Measurements from ENCODE around the gene LRRC49. TPM values are rescaled to one million over a fixed set of nuclear protein-coding genes. Genes with fewer than 3 reads are reported as not detected.

LRRC49 gene
- total and polyA plus RNA-seq, 2 experiments from 2014 or later, result 8.5 to 14.6 TPM

DNA sequence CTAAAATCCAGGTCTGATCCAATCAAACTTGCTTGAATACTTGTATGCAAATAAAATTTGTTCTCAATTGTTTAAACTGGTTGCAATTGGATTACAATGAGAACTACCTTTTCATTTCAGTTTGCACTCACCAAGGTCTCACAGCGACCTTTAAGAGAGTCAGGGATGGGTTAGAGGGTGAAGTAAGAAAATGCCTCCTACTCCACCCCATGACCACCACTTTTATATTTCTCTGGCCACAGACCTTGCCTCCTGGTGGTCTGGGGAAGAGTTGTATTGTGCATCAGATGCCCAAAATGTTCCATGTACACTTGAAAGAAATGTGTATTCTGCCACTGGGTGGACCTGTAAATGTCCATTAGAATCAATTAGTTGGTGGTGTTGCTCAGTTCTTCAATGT is 206.3 kb downstream of the LRRC49 start:
- TF ChIP-seq ZNF114 (CRISPR knock-in tag; IDR thresholded peaks at IDR 0.05) (no peak), EZH2 (IDR thresholded peaks at IDR 0.05; ENCODE audit: low read depth, unreplicated experiment) (no peak), EZH2phosphoT487 (IDR thresholded peaks at IDR 0.05; ENCODE audit: unreplicated experiment) (no peak), STAT1 (IDR thresholded peaks at IDR 0.05; ENCODE audit: unreplicated experiment) (no peak), ZNF331 (CRISPR knock-in tag; IDR thresholded peaks at IDR 0.05; ENCODE audit: low read depth) (no peak), NANOG (IDR thresholded peaks at IDR 0.05; ENCODE audit: borderline replicate concordance) (no peak), REST (IDR thresholded peaks at IDR 0.05; ENCODE audit: unreplicated experiment) (no peak), JUNB (IDR thresholded peaks at IDR 0.05; ENCODE audit: unreplicated experiment) (no peak)
- TF ChIP-seq, protein P1, sequence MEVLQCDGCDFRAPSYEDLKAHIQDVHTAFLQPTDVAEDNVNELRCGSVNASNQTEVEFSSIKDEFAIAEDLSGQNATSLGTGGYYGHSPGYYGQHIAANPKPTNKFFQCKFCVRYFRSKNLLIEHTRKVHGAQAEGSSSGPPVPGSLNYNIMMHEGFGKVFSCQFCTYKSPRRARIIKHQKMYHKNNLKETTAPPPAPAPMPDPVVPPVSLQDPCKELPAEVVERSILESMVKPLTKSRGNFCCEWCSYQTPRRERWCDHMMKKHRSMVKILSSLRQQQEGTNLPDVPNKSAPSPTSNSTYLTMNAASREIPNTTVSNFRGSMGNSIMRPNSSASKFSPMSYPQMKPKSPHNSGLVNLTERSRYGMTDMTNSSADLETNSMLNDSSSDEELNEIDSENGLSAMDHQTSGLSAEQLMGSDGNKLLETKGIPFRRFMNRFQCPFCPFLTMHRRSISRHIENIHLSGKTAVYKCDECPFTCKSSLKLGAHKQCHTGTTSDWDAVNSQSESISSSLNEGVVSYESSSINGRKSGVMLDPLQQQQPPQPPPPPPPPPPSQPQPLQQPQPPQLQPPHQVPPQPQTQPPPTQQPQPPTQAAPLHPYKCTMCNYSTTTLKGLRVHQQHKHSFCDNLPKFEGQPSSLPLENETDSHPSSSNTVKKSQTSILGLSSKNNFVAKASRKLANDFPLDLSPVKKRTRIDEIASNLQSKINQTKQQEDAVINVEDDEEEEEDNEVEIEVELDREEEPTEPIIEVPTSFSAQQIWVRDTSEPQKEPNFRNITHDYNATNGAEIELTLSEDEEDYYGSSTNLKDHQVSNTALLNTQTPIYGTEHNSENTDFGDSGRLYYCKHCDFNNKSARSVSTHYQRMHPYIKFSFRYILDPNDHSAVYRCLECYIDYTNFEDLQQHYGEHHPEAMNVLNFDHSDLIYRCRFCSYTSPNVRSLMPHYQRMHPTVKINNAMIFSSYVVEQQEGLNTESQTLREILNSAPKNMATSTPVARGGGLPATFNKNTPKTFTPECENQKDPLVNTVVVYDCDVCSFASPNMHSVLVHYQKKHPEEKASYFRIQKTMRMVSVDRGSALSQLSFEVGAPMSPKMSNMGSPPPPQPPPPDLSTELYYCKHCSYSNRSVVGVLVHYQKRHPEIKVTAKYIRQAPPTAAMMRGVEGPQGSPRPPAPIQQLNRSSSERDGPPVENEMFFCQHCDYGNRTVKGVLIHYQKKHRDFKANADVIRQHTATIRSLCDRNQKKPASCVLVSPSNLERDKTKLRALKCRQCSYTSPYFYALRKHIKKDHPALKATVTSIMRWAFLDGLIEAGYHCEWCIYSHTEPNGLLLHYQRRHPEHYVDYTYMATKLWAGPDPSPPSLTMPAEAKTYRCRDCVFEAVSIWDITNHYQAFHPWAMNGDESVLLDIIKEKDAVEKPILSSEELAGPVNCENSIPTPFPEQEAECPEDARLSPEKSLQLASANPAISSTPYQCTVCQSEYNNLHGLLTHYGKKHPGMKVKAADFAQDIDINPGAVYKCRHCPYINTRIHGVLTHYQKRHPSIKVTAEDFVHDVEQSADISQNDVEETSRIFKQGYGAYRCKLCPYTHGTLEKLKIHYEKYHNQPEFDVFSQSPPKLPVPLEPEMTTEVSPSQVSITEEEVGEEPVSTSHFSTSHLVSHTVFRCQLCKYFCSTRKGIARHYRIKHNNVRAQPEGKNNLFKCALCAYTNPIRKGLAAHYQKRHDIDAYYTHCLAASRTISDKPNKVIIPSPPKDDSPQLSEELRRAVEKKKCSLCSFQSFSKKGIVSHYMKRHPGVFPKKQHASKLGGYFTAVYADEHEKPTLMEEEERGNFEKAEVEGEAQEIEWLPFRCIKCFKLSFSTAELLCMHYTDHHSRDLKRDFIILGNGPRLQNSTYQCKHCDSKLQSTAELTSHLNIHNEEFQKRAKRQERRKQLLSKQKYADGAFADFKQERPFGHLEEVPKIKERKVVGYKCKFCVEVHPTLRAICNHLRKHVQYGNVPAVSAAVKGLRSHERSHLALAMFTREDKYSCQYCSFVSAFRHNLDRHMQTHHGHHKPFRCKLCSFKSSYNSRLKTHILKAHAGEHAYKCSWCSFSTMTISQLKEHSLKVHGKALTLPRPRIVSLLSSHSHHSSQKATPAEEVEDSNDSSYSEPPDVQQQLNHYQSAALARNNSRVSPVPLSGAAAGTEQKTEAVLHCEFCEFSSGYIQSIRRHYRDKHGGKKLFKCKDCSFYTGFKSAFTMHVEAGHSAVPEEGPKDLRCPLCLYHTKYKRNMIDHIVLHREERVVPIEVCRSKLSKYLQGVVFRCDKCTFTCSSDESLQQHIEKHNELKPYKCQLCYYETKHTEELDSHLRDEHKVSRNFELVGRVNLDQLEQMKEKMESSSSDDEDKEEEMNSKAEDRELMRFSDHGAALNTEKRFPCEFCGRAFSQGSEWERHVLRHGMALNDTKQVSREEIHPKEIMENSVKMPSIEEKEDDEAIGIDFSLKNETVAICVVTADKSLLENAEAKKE (CRISPR knock-in tag; IDR thresholded peaks at IDR 0.05), result no peak
- TF ChIP-seq, protein P2, sequence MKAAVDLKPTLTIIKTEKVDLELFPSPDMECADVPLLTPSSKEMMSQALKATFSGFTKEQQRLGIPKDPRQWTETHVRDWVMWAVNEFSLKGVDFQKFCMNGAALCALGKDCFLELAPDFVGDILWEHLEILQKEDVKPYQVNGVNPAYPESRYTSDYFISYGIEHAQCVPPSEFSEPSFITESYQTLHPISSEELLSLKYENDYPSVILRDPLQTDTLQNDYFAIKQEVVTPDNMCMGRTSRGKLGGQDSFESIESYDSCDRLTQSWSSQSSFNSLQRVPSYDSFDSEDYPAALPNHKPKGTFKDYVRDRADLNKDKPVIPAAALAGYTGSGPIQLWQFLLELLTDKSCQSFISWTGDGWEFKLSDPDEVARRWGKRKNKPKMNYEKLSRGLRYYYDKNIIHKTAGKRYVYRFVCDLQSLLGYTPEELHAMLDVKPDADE (IDR thresholded peaks at IDR 0.05), result no peak
- TF ChIP-seq, protein P3, sequence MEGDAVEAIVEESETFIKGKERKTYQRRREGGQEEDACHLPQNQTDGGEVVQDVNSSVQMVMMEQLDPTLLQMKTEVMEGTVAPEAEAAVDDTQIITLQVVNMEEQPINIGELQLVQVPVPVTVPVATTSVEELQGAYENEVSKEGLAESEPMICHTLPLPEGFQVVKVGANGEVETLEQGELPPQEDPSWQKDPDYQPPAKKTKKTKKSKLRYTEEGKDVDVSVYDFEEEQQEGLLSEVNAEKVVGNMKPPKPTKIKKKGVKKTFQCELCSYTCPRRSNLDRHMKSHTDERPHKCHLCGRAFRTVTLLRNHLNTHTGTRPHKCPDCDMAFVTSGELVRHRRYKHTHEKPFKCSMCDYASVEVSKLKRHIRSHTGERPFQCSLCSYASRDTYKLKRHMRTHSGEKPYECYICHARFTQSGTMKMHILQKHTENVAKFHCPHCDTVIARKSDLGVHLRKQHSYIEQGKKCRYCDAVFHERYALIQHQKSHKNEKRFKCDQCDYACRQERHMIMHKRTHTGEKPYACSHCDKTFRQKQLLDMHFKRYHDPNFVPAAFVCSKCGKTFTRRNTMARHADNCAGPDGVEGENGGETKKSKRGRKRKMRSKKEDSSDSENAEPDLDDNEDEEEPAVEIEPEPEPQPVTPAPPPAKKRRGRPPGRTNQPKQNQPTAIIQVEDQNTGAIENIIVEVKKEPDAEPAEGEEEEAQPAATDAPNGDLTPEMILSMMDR (conservative IDR thresholded peaks at IDR 0.05; ENCODE audit: low read depth in 2 of 2), result no peak
- Mint-ChIP-seq H3K36me3 (ENCODE audit: low read depth) (no peaks in the 10 kb centered on the region), H3K4me1 (no peaks in the 10 kb centered on the region), H3K27me3 (ENCODE audit: insufficient read depth, low read depth, poor library complexity) (peaks cover 2% of the 10 kb centered on the region), H3K4me3 (no peak overlapping the region), H3K27ac (no peak overlapping the region), H3K9me3 (no peaks in the 10 kb centered on the region)
- H3K4me2 ChIP-seq, result no peak overlapping the region
- H3K79me2 ChIP-seq (replicated peaks; ENCODE audit: insufficient read depth), result no peaks in the 10 kb centered on the region
- H3K27me3 ChIP-seq (ENCODE audit: insufficient read depth), result no peaks in the 10 kb centered on the region
- DNase-seq (ENCODE audit: low spot score) (no peak), ATAC-seq (no peak)
- no peaks in the 10 kb centered on the region for H4K20me1 ChIP-seq (replicated peaks; ENCODE audit: insufficient read depth)
- H3K27ac ChIP-seq (ENCODE audit: low read depth), result no peak overlapping the region
- no peak overlapping the region for H3K4me3 ChIP-seq
- H3K4me1 ChIP-seq (ENCODE audit: insufficient read depth), result no peaks in the 10 kb centered on the region
- H3K9me2 ChIP-seq (ENCODE audit: insufficient read depth), result no peaks in the 10 kb centered on the region
- no peaks in the 10 kb centered on the region for H3F3A ChIP-seq (replicated peaks; ENCODE audit: low read depth)
- H2AFZ ChIP-seq, result no peak overlapping the region
- no peaks in the 10 kb centered on the region for H3K36me3 ChIP-seq (ENCODE audit: insufficient read depth)

All from GM23338 (cell line).